Measurements from ENCODE around the gene CCDC171.

DNA sequence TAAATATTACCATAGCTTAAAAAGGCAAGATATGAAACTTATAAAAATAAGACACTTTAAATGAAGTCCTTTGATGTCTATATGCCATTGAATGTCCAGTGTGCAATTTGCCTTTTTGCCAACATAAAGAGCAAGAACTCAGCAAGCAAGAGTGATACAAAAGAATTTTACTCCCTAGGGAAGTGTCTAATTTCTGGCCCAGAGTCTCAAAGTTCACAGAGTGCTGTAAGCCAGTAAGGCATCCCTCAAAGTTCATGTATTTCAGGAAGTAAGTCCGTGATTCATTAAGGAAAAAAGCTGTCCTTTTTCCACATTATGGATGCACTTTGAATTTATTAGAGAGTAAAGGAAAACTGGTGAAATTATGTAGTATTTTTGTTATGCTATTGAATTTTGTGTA is 185.2 kb downstream of the CCDC171 start:
- TF ChIP-seq, protein P1, sequence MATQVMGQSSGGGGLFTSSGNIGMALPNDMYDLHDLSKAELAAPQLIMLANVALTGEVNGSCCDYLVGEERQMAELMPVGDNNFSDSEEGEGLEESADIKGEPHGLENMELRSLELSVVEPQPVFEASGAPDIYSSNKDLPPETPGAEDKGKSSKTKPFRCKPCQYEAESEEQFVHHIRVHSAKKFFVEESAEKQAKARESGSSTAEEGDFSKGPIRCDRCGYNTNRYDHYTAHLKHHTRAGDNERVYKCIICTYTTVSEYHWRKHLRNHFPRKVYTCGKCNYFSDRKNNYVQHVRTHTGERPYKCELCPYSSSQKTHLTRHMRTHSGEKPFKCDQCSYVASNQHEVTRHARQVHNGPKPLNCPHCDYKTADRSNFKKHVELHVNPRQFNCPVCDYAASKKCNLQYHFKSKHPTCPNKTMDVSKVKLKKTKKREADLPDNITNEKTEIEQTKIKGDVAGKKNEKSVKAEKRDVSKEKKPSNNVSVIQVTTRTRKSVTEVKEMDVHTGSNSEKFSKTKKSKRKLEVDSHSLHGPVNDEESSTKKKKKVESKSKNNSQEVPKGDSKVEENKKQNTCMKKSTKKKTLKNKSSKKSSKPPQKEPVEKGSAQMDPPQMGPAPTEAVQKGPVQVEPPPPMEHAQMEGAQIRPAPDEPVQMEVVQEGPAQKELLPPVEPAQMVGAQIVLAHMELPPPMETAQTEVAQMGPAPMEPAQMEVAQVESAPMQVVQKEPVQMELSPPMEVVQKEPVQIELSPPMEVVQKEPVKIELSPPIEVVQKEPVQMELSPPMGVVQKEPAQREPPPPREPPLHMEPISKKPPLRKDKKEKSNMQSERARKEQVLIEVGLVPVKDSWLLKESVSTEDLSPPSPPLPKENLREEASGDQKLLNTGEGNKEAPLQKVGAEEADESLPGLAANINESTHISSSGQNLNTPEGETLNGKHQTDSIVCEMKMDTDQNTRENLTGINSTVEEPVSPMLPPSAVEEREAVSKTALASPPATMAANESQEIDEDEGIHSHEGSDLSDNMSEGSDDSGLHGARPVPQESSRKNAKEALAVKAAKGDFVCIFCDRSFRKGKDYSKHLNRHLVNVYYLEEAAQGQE (IDR thresholded peaks at IDR 0.05; ENCODE audit: low read depth) = no peak
- TF ChIP-seq RAD21 (IDR thresholded peaks at IDR 0.05; ENCODE audit: low read depth) = no peak
- TF ChIP-seq EP300 (IDR thresholded peaks at IDR 0.05; ENCODE audit: borderline replicate concordance) = no peak
- TF ChIP-seq, protein P2, sequence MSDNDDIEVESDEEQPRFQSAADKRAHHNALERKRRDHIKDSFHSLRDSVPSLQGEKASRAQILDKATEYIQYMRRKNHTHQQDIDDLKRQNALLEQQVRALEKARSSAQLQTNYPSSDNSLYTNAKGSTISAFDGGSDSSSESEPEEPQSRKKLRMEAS (IDR thresholded peaks at IDR 0.05) = no peak
